ACHN (cell line): ENCODE data around the gene CLK1.
"Not testable (repeated sequence)": the region's sequence is repeated elsewhere in the genome, so short reads cannot be mapped to it uniquely, and the experiment has no call there.

Source experiments
- DNase-seq: peaks from one replicate; pipeline ENCODE4 v3.0.0-alpha.2; 2015
- in situ Hi-C: cut with HindIII; loops from 2 replicates; pipeline ENCODE4 v1.10.0; 2017; ENCODE audit warnings: low sequenced_read_pairs, low pct_ligation_motif_present, low pct_unique_long_range_greater_than_20kb

Gene CLK1

GRCh38 chr2:200820573-200821234 lies 43.8 kb downstream of the CLK1 start:
- no peak for DNase-seq
- in situ Hi-C loops: no loop called here

GRCh38 chr2:200818732-200819131 lies 45.7 kb downstream of the CLK1 start:
- DNase-seq, in situ Hi-C loops: not testable (repeated sequence)

- DNase-seq: no peak
- in situ Hi-C loops: no loop called here
Measured at GRCh38 chr2:200814917-200815316, 49.5 kb downstream of the CLK1 start.

- no peak for DNase-seq
- in situ Hi-C loops: no loop called here
Measured at GRCh38 chr2:200814276-200814815, 50.1 kb downstream of the CLK1 start.

GRCh38 chr2:200812122-200813022 lies 52.1 kb downstream of the CLK1 start:
- in situ Hi-C loops: no loop called here
- peak; percentile 80 for DNase-seq

GRCh38 chr2:200811333-200812121 lies 52.9 kb downstream of the CLK1 start, which contains the start of gene BZW1:
Gene BZW1 (plus strand): TSS chr2:200811910. CDS start chr2:200813218, 1,308 bp downstream.
- in situ Hi-C loops: no loop called here
- peak; percentile 97 for DNase-seq

- no peak for DNase-seq
- in situ Hi-C loops: no loop called here
Measured at GRCh38 chr2:200810998-200811332, 53.5 kb downstream of the CLK1 start.

GRCh38 chr2:200810252-200810997 lies 54.0 kb downstream of the CLK1 start:
- peak; percentile 34 for DNase-seq
- in situ Hi-C loops: no loop called here

- in situ Hi-C loops: no loop called here
- no peak for DNase-seq
Measured at GRCh38 chr2:200809506-200810251, 54.8 kb downstream of the CLK1 start.
